ENCODE measurements around the gene GPR87. TPM values are rescaled to one million over a fixed set of nuclear protein-coding genes. Genes with fewer than 3 reads are reported as not detected.

The GPR87 gene
- total RNA-seq, 2 experiments from 2014 or later, result 0.40 to 0.53 TPM

DNA sequence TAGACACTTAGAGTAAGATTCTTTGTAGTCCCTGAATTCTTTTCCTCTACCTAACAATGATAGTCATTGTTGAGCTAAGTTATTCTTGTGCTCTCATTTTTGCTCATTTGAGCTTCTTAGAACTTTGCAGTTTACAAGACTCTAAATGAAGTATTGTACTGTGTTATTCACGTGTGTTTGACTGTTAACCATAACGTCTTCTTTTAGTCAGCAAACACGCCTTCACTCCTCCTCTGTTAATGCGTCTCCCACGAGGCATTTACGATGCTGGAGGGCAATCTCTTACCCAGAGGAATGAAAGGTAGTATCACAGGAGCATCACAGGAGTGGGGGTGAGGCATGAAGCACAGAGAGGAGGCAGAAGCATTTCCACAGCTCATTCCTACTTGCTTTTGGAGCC, 23.5 kb downstream of the GPR87 start:
- peaks cover 9% of the 10 kb centered on the region for H3K4me1 Mint-ChIP-seq
- peaks cover 4% of the 10 kb centered on the region for H3K27me3 Mint-ChIP-seq
- CTCF ChIA-PET, result interaction anchor here (0.7 to 2.7 kb wide), 5 partner anchors 8 to 25 kb away, joined by 3 to 14 read pairs (median 5); partner anchors contain the start of gene P2RY14
- no peaks in the 10 kb centered on the region for H3K9me3 Mint-ChIP-seq (ENCODE audit: low read depth)
- H3K36me3 Mint-ChIP-seq, result peaks cover 4% of the 10 kb centered on the region
- H3K4me3 Mint-ChIP-seq, result no peak overlapping the region
- no peak overlapping the region for H3K27ac Mint-ChIP-seq
- DNase-seq (no peak), ATAC-seq (no peak)

- Mint-ChIP-seq H3K9me3 (ENCODE audit: low read depth) (no peaks in the 10 kb centered on the region), H3K36me3 (peaks cover 1% of the 10 kb centered on the region), H3K27me3 (peaks cover 2% of the 10 kb centered on the region), H3K4me3 (no peak overlapping the region), H3K27ac (no peak overlapping the region), H3K4me1 (peaks cover 13% of the 10 kb centered on the region)
- ATAC-seq (no peak), DNase-seq (no peak)
- CTCF ChIA-PET, result interaction anchor here (1.2 to 2.7 kb wide), 4 partner anchors 14 to 548 kb away, joined by 3 to 14 read pairs (median 6); no protein-coding TSS in a partner anchor
Measured at GRCh38 chr3:151290673-151291072, 25.9 kb downstream of the GPR87 start.

- H3K27me3 Mint-ChIP-seq, result peaks cover 2% of the 10 kb centered on the region
- H3K4me3 Mint-ChIP-seq, result no peak overlapping the region
- peaks cover 1% of the 10 kb centered on the region for H3K36me3 Mint-ChIP-seq
- no peaks in the 10 kb centered on the region for H3K9me3 Mint-ChIP-seq (ENCODE audit: low read depth)
- peaks cover 22% of the 10 kb centered on the region for H3K4me1 Mint-ChIP-seq
- no peak overlapping the region for H3K27ac Mint-ChIP-seq
- ATAC-seq, result no peak
- CTCF ChIA-PET, result interaction anchor here (0.6 to 1.5 kb wide), 4 partner anchors 23 to 127 kb away, joined by 3 to 4 read pairs (median 4); no protein-coding TSS in a partner anchor
- DNase-seq, result no peak
Measured at GRCh38 chr3:151289445-151289844, 27.2 kb downstream of the GPR87 start.

DNA sequence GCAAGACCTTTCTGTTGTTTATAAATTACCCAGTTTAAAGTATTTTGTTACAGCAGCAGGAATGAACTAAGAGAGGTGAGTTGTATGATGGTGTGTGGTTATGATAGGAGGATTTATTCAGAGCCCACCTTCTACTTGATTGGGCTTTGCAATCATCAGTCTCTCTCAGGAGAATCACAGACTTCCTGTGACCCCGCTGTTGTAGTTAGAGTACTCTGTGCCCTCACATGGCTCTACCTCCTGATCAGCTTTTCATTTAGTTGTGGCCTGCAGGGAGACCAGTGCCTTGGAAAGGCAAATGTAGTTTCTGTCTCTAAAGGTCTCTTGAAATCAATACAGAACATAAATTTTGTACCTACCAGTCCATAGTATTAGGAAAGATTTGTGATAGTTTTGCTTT, 30.7 kb downstream of the GPR87 start:
- no peaks in the 10 kb centered on the region for H3K36me3 Mint-ChIP-seq
- ATAC-seq (no peak), DNase-seq (no peak)
- no peak overlapping the region for H3K27ac Mint-ChIP-seq
- no peaks in the 10 kb centered on the region for H3K9me3 Mint-ChIP-seq (ENCODE audit: low read depth)
- no peak overlapping the region for H3K4me3 Mint-ChIP-seq
- CTCF ChIA-PET, result interaction anchor here (0.9 to 3.4 kb wide), 14 partner anchors 19 to 129 kb away, joined by 3 to 32 read pairs (median 5); no protein-coding TSS in a partner anchor
- H3K4me1 Mint-ChIP-seq, result peaks cover 35% of the 10 kb centered on the region
- H3K27me3 Mint-ChIP-seq, result no peaks in the 10 kb centered on the region

DNA sequence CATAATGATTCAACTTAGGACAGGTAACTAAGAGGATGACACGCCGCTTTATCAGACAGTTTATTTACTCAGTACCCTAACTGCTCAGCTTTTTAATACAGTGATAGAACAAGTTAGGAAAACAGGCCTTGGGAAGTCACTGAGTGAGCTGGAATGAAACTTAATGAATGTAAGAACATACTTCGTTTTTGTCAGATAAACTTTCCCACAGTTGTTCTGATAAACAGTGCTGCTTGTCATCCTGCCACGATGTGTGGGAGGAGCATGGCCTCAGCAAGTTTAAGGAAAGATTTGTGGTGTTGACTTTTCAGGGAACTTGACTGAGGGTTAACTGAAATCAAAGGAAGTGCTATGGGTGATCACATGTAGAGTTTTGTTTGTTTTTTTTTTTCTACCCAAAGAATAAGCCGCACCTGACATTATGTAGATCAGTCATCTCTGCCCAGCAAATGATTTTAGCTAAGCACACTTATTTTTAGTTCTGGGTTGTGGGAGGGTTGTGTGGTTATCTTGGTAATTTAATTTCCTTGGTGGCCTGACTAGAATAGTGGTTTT, 32.6 kb downstream of the GPR87 start:
- DNase-seq (no peak), ATAC-seq (peak; percentile 74)
- no peaks in the 10 kb centered on the region for H3K36me3 Mint-ChIP-seq
- peaks cover 47% of the 10 kb centered on the region for H3K4me1 Mint-ChIP-seq
- H3K27ac Mint-ChIP-seq, result peak overlapping the region; percentile 74
- peak overlapping the region; percentile 31 for H3K4me3 Mint-ChIP-seq
- CTCF ChIA-PET, result interaction anchor here (0.8 to 2.4 kb wide), 12 partner anchors 44 to 132 kb away, joined by 3 to 32 read pairs (median 6); partner anchors contain the start of gene P2RY13
- H3K9me3 Mint-ChIP-seq (ENCODE audit: low read depth), result no peaks in the 10 kb centered on the region
- H3K27me3 Mint-ChIP-seq, result no peaks in the 10 kb centered on the region

- Mint-ChIP-seq H3K36me3 (no peaks in the 10 kb centered on the region), H3K27ac (peak overlapping the region; percentile 74), H3K4me1 (peaks cover 53% of the 10 kb centered on the region), H3K9me3 (ENCODE audit: low read depth) (no peaks in the 10 kb centered on the region), H3K4me3 (no peak overlapping the region), H3K27me3 (no peaks in the 10 kb centered on the region)
- CTCF ChIA-PET, result interaction anchor here (1.1 to 9.6 kb wide), 8 partner anchors 44 to 132 kb away, joined by 3 to 222 read pairs (median 10); no protein-coding TSS in a partner anchor
- ATAC-seq, result peak; percentile 40
- no peak for DNase-seq
Measured at GRCh38 chr3:151283387-151283786, 33.2 kb downstream of the GPR87 start.

- peak; percentile 52 for ATAC-seq
Measured at GRCh38 chr3:151282921-151283320, 33.7 kb downstream of the GPR87 start.

DNA sequence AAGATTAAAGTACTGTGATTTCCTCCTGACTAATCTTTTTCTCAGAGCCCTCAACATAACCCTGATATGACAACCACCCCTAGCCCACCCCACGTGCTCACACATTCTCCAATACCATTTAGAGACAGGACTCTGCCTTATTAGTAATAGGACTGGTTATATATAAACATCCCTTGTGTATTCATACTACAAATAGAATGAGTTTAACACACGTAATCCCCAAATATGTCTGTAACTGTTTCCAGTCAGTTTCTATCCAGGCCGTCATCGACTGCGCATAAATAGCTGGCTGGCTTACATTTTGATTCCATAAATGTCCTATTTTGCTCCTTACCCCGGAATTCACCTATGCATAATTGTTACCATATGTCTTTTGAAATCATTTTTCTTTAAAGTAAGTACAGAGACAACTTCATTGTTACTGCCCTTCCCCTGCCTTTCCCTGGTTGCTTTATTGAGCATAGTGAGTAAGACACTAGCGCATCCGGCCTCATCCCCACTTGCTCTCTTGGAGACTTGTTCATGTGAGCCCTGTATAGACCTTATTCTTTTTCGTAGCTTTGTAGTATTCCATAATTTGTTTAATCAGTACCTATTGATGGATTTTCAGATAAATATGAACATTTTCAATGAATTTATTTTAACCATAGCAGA, 34.8 kb downstream of the GPR87 start:
- CTCF ChIA-PET, result interaction anchor here (0.7 to 9.6 kb wide), 13 partner anchors 19 to 139 kb away, joined by 3 to 222 read pairs (median 4); no protein-coding TSS in a partner anchor
- no peaks in the 10 kb centered on the region for H3K36me3 Mint-ChIP-seq
- H3K4me3 Mint-ChIP-seq, result no peak overlapping the region
- H3K4me1 Mint-ChIP-seq, result peaks cover 61% of the 10 kb centered on the region
- no peaks in the 10 kb centered on the region for H3K9me3 Mint-ChIP-seq (ENCODE audit: low read depth)
- no peak overlapping the region for H3K27ac Mint-ChIP-seq
- ATAC-seq, result no peak
- H3K27me3 Mint-ChIP-seq, result no peaks in the 10 kb centered on the region
- DNase-seq, result no peak

More at GRCh38 chr3:151282921-151283320, 33.7 kb downstream of the GPR87 start:
- Mint-ChIP-seq H3K36me3 (no peaks in the 10 kb centered on the region), H3K4me1 (peaks cover 58% of the 10 kb centered on the region), H3K9me3 (ENCODE audit: low read depth) (no peaks in the 10 kb centered on the region), H3K4me3 (no peak overlapping the region), H3K27ac (peak overlapping the region; percentile 74), H3K27me3 (no peaks in the 10 kb centered on the region)
- no peak for DNase-seq
- CTCF ChIA-PET, result interaction anchor here (0.6 to 9.6 kb wide), 17 partner anchors 18 to 497 kb away, joined by 3 to 222 read pairs (median 3); no protein-coding TSS in a partner anchor

- Mint-ChIP-seq H3K27ac (peak within 1 kb of the TSS; percentile 80), H3K9me3 (ENCODE audit: low read depth) (no peaks in the 10 kb centered on the region), H3K4me1 (peaks cover 66% of the 10 kb centered on the region), H3K27me3 (no peaks in the 10 kb centered on the region), H3K4me3 (peak within 1 kb of the TSS; percentile 57), H3K36me3 (peaks cover 3% of the 10 kb centered on the region)
- CTCF ChIA-PET, result interaction anchor here (0.7 to 9.6 kb wide), 12 partner anchors 10 to 131 kb away, joined by 3 to 222 read pairs (median 4); partner anchors contain the start of gene GPR171
- DNase-seq, result no peak
- ATAC-seq, result peak; percentile 10
Measured at GRCh38 chr3:151278230-151278629, 38.4 kb downstream of the GPR87 start, which contains the start of gene P2RY14. Gene P2RY14, minus strand, starts transcription at chr3:151278542. Its CDS starts 64,226 bp downstream, at chr3:151214316.

DNA sequence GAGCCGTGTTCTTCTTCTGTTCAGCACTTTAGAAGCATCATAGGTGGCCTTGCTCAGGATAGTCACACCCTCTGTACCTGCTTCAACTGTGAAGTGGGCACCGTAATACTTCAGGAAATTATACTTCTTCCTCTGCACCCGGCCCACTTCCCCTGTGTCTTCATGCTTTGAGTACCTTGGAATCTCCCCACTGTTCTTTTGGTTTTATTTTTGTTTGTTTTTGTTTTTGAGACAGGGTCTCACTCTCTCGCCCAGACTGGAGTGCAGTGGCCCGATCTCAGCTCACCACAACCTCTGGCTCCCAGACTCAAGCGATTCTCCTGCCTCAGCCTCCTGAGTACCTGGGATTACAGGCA, 40.0 kb downstream of the GPR87 start:
- ATAC-seq, result peak; percentile 81
- Mint-ChIP-seq H3K4me1 (peaks cover 67% of the 10 kb centered on the region), H3K27ac (peak overlapping the region; percentile 88), H3K27me3 (no peaks in the 10 kb centered on the region), H3K4me3 (peak overlapping the region; percentile 67), H3K36me3 (peaks cover 6% of the 10 kb centered on the region), H3K9me3 (ENCODE audit: low read depth) (no peaks in the 10 kb centered on the region)
- peak; percentile 62 for DNase-seq
- CTCF ChIA-PET, result interaction anchor here (1.1 to 9.6 kb wide), 3 partner anchors 47 to 776 kb away, joined by 3 to 222 read pairs (median 118); no protein-coding TSS in a partner anchor

GRCh38 chr3:151276038-151276686, 40.5 kb downstream of the GPR87 start:
- Mint-ChIP-seq H3K9me3 (ENCODE audit: low read depth) (no peaks in the 10 kb centered on the region), H3K27me3 (no peaks in the 10 kb centered on the region), H3K27ac (peak overlapping the region; percentile 88), H3K4me1 (peaks cover 71% of the 10 kb centered on the region), H3K36me3 (peaks cover 6% of the 10 kb centered on the region), H3K4me3 (peak overlapping the region; percentile 67)
- DNase-seq (no peak), ATAC-seq (peak; percentile 25)
- CTCF ChIA-PET, result interaction anchor here (0.8 to 9.6 kb wide), 4 partner anchors 47 to 775 kb away, joined by 3 to 222 read pairs (median 60); no protein-coding TSS in a partner anchor

- Mint-ChIP-seq H3K9me3 (ENCODE audit: low read depth) (no peaks in the 10 kb centered on the region), H3K4me3 (no peak overlapping the region), H3K27ac (peak overlapping the region; percentile 52), H3K27me3 (no peaks in the 10 kb centered on the region), H3K36me3 (peaks cover 9% of the 10 kb centered on the region), H3K4me1 (peaks cover 71% of the 10 kb centered on the region)
- DNase-seq, result no peak
- CTCF ChIA-PET, result interaction anchor here (1.3 to 9.6 kb wide), 3 partner anchors 46 to 106 kb away, joined by 3 to 222 read pairs (median 118); no protein-coding TSS in a partner anchor
- ATAC-seq, result no peak
Measured at GRCh38 chr3:151275091-151275490, 41.5 kb downstream of the GPR87 start.

GRCh38 chr3:151269631-151270030, 47.0 kb downstream of the GPR87 start:
- CTCF ChIA-PET, result interaction anchor here (1.0 kb wide), 1 partner anchor 41 kb away, joined by 3 read pairs; no protein-coding TSS in a partner anchor
- peak overlapping the region; percentile 89 for H3K27ac Mint-ChIP-seq
- H3K4me1 Mint-ChIP-seq, result peaks cover 56% of the 10 kb centered on the region

More at GRCh38 chr3:151269631-151270030, 47.0 kb downstream of the GPR87 start:
- H3K9me3 Mint-ChIP-seq (ENCODE audit: low read depth), result no peaks in the 10 kb centered on the region
- DNase-seq (no peak), ATAC-seq (no peak)
- H3K27me3 Mint-ChIP-seq, result no peaks in the 10 kb centered on the region
- H3K4me3 Mint-ChIP-seq, result no peak overlapping the region
- H3K36me3 Mint-ChIP-seq, result peaks cover 17% of the 10 kb centered on the region
